Measurements from ENCODE around the gene DPM3.

DNA sequence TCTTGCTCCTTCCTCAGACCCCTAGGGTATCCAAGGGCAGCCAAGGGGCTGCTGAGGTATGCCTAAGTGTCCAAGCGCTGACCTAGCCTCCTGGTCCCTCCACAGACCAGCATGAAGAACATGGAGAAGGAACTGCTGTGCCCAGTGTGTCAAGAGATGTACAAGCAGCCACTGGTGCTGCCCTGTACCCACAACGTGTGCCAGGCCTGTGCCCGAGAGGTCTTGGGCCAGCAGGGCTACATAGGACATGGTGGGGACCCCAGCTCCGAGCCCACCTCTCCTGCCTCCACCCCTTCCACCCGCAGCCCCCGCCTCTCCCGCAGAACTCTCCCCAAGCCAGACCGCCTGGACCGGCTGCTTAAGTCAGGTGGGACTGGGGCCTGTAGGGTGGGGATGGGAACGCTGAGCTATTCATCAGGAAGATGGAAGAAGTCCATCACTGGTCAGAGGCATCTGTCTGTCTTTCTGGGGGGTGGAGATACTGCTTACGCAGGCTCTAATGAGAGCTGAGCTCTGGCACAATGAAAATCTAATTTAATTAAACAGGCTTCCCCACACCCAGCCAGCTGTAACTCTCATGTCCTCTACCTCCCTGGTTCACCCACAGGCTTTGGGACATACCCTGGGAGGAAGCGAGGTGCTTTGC lies 35.1 kb upstream of the DPM3 start:
- TF ChIP-seq POLR2A (IDR thresholded peaks at IDR 0.05; ENCODE audit: extremely low read depth, insufficient read length), result no peak
- TF ChIP-seq, protein P1, sequence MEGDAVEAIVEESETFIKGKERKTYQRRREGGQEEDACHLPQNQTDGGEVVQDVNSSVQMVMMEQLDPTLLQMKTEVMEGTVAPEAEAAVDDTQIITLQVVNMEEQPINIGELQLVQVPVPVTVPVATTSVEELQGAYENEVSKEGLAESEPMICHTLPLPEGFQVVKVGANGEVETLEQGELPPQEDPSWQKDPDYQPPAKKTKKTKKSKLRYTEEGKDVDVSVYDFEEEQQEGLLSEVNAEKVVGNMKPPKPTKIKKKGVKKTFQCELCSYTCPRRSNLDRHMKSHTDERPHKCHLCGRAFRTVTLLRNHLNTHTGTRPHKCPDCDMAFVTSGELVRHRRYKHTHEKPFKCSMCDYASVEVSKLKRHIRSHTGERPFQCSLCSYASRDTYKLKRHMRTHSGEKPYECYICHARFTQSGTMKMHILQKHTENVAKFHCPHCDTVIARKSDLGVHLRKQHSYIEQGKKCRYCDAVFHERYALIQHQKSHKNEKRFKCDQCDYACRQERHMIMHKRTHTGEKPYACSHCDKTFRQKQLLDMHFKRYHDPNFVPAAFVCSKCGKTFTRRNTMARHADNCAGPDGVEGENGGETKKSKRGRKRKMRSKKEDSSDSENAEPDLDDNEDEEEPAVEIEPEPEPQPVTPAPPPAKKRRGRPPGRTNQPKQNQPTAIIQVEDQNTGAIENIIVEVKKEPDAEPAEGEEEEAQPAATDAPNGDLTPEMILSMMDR (IDR thresholded peaks at IDR 0.05; ENCODE audit: low read depth, low read length), result no peak
